Measurements from ENCODE around the gene ENOX1. TPM values are rescaled to one million over a fixed set of nuclear protein-coding genes. Genes with fewer than 3 reads are reported as not detected.

Gene ENOX1
- total RNA-seq, 2 donors from 2014 or later: 0.78 to 4.3 TPM

DNA sequence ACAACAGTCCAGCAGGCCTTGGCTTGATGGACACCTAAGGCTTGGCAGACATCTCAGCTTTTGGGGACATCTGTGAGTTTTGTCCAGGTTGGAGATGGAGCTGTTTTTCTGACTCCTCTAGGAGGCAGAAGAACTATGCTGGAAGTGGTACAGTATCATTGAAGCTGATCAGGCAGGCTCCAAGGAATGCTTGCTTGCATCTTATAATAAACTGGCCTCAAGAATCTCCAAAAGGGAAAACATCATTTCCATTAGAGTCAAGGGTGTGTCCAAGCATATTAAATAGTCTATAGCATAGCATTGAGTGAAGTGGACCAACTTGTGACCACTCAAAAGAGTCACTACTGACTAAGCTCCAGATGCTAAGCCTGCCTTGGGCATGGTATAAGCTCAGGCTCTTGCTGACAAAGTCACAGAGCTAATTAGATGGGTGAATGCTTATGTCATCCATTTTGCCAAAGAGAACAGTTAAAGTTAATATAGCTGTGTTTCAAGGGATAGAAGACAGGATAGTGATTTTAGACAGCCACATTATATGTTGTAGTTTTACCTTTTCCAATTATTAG is 547.4 kb downstream of the ENOX1 start:
- no peaks in the 10 kb centered on the region for H3K9me3 ChIP-seq
- TF ChIP-seq POLR2A (IDR thresholded peaks at IDR 0.05): no peak
- TF ChIP-seq, protein P1, sequence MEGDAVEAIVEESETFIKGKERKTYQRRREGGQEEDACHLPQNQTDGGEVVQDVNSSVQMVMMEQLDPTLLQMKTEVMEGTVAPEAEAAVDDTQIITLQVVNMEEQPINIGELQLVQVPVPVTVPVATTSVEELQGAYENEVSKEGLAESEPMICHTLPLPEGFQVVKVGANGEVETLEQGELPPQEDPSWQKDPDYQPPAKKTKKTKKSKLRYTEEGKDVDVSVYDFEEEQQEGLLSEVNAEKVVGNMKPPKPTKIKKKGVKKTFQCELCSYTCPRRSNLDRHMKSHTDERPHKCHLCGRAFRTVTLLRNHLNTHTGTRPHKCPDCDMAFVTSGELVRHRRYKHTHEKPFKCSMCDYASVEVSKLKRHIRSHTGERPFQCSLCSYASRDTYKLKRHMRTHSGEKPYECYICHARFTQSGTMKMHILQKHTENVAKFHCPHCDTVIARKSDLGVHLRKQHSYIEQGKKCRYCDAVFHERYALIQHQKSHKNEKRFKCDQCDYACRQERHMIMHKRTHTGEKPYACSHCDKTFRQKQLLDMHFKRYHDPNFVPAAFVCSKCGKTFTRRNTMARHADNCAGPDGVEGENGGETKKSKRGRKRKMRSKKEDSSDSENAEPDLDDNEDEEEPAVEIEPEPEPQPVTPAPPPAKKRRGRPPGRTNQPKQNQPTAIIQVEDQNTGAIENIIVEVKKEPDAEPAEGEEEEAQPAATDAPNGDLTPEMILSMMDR (IDR thresholded peaks at IDR 0.05): no peak
- H3K27ac ChIP-seq: no peak overlapping the region
- ATAC-seq (no peak), DNase-seq (no peak)
- H3K27me3 ChIP-seq: no peaks in the 10 kb centered on the region
- no peaks in the 10 kb centered on the region for H3K4me1 ChIP-seq
- no peaks in the 10 kb centered on the region for H3K36me3 ChIP-seq (replicated peaks in 1 of 2; ENCODE audit: insufficient read depth in 1 of 2, low read depth in 2 of 2)
- no peak overlapping the region for H3K4me3 ChIP-seq
- intact Hi-C loops (cut with DNase I): no loop called here

DNA sequence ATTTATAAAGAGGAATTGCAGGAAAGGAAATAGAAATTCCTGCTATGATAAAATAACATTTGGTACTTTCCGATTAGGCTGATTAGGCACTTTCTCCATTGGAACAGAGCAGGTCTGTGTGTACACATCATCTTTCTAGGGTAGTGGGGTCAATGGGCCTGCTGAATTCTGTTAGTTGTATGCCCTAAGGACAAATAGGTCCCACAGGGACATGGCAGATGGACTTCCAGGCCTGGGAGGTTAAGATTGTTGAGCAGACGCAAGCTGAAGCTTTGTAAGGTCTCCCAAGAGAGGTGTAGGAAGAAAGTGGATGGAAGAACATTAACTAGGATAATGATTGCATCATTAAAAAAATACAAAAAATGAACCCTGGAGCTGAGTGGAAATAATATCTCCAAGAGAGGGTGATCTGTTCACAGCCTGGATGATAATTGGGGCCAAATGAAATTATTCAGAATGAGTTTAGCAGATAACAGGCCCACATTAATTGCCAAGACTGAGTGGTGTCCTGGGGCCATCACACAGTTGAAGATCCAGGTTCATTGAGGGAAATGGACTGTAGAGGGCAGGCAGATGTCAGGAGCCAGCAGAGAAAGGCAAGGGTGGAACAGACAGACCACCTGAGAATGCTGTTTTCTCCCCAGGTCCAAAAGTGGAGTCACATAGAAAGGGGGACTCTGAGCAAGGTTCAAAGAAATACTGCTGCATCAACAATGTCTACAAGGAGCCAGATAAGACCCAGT is 548.3 kb downstream of the ENOX1 start:
- no peak for DNase-seq
- no peak for ATAC-seq
- H3K36me3 ChIP-seq (replicated peaks in 1 of 2; ENCODE audit: insufficient read depth in 1 of 2, low read depth in 2 of 2): no peaks in the 10 kb centered on the region
- H3K27me3 ChIP-seq: no peaks in the 10 kb centered on the region
- H3K27ac ChIP-seq: no peak overlapping the region
- no peaks in the 10 kb centered on the region for H3K9me3 ChIP-seq
- 91 to 92% methylated on average over 2 of the region's 2 CpGs for WGBS, 2 donors
- H3K4me3 ChIP-seq: no peak overlapping the region
- TF ChIP-seq POLR2A (IDR thresholded peaks at IDR 0.05): no peak
- TF ChIP-seq, protein P1 (IDR thresholded peaks at IDR 0.05): no peak
- intact Hi-C loops (cut with DNase I): no loop called here
- H3K4me1 ChIP-seq: no peaks in the 10 kb centered on the region

DNA sequence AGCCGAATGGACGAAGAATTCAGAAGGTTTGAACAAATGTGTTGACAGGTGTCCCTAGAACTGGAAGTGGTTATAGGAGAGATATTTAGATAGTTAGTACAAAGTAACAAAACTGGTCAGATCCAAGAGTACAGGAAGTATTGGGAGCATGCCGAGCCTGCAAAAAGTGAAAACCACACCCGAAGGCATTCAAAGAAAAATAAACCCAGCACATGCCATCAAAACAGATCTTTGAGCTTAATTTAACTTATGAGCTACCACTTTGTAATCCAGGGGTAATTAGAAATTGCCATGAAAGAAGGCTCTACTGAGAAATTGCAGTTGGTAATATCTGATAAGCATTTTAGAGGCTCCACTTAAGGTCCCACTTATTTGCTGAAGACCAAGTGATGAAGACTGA is 549.2 kb downstream of the ENOX1 start:
- Histone ChIP-seq H3K9me3 (no peaks in the 10 kb centered on the region), H3K4me1 (no peaks in the 10 kb centered on the region), H3K36me3 (replicated peaks in 1 of 2; ENCODE audit: insufficient read depth in 1 of 2, low read depth in 2 of 2) (no peaks in the 10 kb centered on the region), H3K27ac (no peak overlapping the region), H3K27me3 (no peaks in the 10 kb centered on the region), H3K4me3 (no peak overlapping the region)
- intact Hi-C loops (cut with DNase I): no loop called here
- DNase-seq (no peak), ATAC-seq (no peak)
- WGBS, 2 donors: 71 to 86% methylated on average over 4 of the region's 4 CpGs
- TF ChIP-seq, protein P1 (IDR thresholded peaks at IDR 0.05): no peak
- no peak for TF ChIP-seq POLR2A (IDR thresholded peaks at IDR 0.05)

DNA sequence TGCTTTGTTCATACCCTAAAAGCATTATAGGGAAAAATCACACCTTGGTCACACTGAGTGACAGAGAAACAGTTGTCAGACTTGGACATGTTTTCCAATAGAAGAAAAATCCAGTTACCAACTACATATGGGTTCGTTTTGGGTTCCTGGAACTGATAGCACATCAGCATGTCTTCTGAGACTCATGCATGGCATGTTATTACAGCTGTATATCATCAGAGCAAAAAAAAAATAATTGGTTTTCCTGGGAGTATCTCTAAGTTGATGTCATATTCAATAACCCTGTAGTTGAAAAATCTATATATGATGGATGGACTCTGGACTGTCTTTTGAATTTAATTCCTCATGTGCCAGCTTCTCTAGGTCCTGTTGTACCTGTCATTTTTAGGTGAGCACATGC is 551.7 kb downstream of the ENOX1 start:
- Histone ChIP-seq H3K27me3 (no peaks in the 10 kb centered on the region), H3K9me3 (no peaks in the 10 kb centered on the region), H3K36me3 (replicated peaks in 1 of 2; ENCODE audit: insufficient read depth in 1 of 2, low read depth in 2 of 2) (no peaks in the 10 kb centered on the region), H3K4me3 (no peak overlapping the region), H3K4me1 (no peaks in the 10 kb centered on the region), H3K27ac (no peak overlapping the region)
- TF ChIP-seq, protein P1 (IDR thresholded peaks at IDR 0.05): no peak
- no peak for TF ChIP-seq POLR2A (IDR thresholded peaks at IDR 0.05)
- ATAC-seq (no peak), DNase-seq (no peak)
- intact Hi-C loops (cut with DNase I): no loop called here
- 48 to 50% methylated on average over 1 of the region's 1 CpG for WGBS, 2 donors

DNA sequence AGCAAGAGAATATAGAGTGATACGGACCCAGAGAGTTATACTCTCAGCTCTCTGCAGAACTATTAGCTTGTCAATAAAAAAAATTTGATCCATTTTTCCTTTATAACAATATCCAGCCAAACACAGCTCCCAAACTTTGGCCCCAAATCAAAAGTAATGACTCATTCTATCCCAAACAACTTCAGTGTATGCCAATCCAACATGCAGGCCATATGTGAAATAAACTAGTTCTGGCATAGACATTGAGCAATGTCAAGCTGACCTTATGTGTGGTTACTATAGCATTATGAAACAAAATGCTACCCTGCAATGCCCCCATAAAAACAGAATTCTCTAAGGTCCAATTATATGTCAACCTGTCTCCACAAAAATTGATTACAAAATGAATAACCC is 553.9 kb downstream of the ENOX1 start:
- no peak overlapping the region for H3K27ac ChIP-seq
- H3K4me3 ChIP-seq: no peak overlapping the region
- no peaks in the 10 kb centered on the region for H3K36me3 ChIP-seq (replicated peaks in 1 of 2; ENCODE audit: insufficient read depth in 1 of 2, low read depth in 2 of 2)
- H3K4me1 ChIP-seq: no peaks in the 10 kb centered on the region
- H3K9me3 ChIP-seq: no peaks in the 10 kb centered on the region
- ATAC-seq: peak; percentile 58
- TF ChIP-seq, protein P1 (IDR thresholded peaks at IDR 0.05): no peak
- no peak for TF ChIP-seq POLR2A (IDR thresholded peaks at IDR 0.05)
- H3K27me3 ChIP-seq: no peaks in the 10 kb centered on the region
- DNase-seq: peak in 2 of 4 donors; percentile 26 to 42
- intact Hi-C loops (cut with DNase I): no loop called here
- 88 to 96% methylated on average over 1 of the region's 1 CpG for WGBS, 2 donors
